GM19351 (cell line): ENCODE data around the gene AMPD2.

Source experiments
- ATAC-seq: cut with Tn5 transposase; IDR thresholded peaks from one replicate; pipeline ENCODE4 v1.9.1; 2021; ENCODE audit warnings: mild to moderate bottlenecking, moderate library complexity; ENCODE audit not compliant: unreplicated experiment

AMPD2 gene

GRCh38 chr1:109616391-109616790 is 3.2 kb upstream of the AMPD2 start:
- no peak for ATAC-seq

DNA sequence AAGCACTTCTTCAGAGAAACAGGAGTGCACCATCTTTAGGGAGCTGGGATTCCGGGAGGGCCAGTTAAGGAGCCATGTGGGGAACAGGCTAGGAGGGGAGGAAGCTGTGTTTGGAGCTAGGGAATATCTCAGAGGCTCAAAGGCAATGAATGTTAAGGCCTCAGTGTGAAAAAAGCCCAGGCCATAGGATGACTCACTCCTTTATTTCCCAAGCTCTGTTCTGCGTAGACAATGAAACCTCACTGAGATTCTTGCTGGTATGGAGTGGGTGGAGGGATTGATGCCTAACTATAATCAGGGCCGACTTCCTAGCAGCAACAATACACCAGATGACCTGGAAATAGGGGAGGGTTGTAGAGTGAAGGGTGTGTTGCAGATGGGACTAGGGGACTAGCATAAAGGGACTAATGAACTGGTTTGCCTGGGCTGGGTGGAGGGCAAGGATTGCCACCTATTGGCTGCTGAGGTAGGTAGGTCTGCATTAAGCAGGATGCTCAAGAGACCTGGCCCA is 2.3 kb upstream of the AMPD2 start:
- ATAC-seq = no peak

GRCh38 chr1:109618661-109619575 is 719 bp upstream of the AMPD2 start:
- no peak for ATAC-seq

GRCh38 chr1:109620401-109620791 is 759 bp downstream of the AMPD2 start:
- no peak for ATAC-seq

GRCh38 chr1:109620841-109621286 is 1.2 kb downstream of the AMPD2 start:
- peak; percentile 78 for ATAC-seq

DNA sequence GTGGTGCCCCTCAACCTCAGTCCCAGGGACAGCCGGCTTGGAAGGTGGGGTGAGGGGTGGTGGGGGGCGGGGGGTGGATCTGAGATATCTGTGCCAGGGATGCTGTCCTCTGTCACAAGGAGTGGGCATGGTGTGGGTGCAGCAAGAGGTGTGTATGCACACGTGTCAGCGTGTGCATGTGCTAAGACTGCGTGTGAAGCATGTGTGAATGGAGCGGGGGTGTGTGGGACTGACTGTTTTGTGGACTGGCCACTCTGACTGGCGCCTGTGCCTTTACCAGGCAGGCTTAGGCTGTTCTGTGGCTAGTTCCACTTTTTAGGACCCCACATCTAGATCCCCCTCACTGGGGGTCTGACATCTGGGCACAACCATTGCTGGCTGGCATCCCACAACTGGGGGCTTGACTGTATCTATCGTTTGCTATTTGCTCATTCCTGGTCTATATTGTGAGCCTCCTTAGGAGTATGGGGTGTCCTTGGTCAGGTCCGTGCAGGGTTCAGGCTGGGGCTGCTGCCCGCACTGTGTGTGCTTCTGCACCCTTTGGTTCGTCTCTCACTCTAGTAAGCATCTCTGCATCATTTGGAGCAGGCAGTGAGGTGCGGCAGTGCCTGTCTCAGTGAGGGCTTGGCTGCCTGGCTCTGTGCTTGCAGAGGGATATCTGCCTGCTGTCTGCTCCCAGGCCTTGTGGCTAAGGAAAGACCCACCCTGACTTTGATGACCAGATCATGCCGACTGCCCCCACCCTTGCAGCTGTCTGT is 1.9 kb downstream of the AMPD2 start:
- no peak for ATAC-seq

DNA sequence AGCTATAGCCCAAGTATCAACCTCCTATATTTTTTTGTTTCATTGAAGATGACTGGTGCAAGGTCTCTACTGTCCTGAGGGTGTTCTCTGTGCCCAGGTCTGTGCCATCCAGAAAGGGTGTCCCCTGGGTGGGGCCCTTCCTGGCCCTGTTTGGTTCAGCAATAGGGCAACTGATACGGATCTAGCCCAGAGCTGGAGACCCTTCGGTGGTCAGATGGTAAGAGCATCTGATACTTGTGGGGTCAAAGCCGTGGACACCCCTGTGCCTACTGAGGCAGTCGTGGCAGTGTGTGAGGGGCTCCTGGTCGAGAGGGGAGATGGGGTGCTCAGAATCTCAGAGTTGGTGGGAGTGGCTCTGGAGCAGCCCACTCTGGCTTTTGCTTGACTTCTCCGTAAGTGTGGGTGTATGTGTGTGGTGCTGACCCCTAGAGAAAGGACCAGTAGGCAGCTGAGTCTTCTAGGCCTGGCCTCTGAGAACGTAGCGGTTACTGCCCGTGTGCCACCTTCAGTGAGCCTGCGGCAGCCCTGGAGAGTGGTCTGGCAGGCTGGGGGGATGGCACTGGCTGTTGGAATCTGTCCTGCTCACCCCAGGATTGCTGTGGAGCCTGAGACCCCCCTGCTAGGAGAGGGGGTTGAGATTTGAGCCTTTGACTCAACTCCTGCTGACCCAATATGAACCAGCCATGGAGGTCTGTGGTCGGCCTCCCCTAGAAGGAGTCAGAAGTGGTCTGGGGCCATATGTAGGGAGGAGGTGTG is 2.7 kb downstream of the AMPD2 start:
- ATAC-seq = no peak

DNA sequence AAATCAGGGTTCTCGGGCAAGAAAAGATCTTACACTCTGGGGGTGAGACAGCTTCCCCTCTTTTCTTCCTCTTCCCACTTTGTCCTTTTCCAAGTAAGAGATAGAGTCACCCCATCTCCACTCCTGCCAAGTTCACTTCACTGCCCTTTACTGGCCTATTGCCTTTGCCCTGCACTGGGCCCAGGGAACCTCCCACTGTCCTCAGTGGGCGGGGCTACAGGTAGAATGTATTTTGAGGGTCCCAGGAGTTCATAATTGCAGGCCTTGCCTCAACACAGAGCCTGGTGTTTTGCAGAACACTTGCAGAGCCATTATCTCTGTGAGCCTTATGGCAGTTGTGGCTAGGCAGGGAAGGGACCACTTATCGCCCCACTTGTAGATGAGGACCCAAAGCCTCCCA is 3.3 kb downstream of the AMPD2 start:
- no peak for ATAC-seq

- no peak for ATAC-seq
These were observed 4.0 kb downstream of the AMPD2 start for GRCh38 chr1:109623601-109624161.

DNA sequence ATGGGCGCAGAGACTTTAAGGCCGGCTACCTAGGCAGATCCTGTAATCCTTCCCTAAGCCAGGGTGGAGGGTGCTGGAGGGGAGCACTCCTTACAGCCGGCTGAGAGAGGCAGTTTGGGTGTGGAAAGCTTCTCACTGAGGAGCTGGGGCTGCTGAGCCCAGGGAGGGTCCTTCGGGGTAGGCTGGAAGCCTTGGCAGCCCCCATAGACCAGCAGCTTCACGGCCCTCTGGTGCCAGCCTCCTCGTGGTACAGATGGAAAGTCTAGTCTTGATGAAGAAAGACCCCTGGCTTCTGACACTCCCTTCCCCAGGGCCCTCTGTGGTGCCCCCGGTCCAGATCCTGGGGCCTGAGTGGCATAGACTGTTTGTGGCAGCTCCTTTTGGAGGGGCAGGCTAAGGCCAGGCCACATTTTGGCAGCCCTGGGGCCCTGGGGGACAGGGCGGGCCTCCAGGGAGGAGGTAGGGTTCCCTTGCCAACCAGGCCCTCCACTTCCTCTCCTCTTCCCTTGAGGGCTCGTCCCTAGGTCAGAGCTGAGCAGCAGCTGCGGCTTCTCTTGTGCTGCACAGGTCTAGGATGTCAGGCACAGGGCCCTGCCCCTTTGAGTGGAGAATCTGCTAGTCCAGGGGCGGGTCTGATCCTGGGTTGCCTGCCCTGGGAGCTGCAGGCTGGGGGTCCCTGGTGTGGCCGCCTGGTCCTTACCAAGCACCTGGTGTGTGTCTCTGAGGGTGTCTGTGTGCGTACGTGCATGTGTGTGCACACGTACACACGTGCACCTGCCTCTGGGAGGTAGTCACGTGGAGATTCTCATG is 4.8 kb downstream of the AMPD2 start:
- ATAC-seq = no peak

- no peak for ATAC-seq
These were observed 5.5 kb downstream of the AMPD2 start for GRCh38 chr1:109625176-109625575.

DNA sequence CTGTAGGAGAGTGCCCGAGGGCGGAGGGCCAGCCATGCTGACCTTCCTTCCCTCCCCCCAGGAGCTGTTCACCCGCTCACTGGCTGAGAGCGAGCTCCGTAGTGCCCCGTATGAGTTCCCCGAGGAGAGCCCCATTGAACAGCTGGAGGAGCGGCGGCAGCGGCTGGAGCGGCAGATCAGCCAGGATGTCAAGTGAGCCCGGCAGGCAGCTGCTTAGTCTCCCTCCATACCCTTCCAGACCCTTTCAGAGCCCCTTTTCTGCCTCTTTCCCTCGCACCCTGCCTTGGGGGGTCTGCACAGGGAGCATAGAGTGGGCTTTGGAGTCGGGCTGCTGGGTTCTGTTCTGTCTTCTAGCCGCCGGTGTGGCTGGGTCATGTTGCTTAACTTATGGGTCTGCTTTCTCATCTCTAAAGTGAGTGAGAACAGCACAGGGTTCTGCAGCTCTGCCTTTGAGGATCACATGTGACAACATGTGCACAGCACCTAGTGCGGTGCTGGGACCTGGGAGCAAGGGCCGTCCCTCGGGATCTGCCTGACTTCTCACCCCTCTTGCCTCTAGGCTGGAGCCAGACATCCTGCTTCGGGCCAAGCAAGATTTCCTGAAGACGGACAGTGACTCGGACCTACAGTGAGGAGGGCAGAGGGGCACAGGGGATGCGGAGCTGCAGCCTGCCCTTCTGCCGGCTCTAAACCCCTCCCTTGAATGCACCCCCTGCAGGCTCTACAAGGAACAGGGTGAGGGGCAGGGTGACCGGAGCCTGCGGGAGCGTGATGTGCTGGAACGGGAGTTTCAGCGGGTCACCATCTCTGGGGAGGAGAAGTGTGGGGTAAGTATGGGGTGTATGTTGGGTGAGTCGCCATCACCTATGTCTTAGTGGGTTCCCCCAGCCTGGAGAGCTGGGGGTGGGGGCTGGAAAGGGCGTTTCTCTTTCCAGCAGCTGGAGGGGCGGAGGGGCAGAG is 6.2 kb downstream of the AMPD2 start:
- no peak for ATAC-seq

GRCh38 chr1:109626682-109627408 is 7.2 kb downstream of the AMPD2 start:
- ATAC-seq = no peak

- no peak for ATAC-seq
These were observed 8.2 kb downstream of the AMPD2 start for GRCh38 chr1:109627692-109628399.

GRCh38 chr1:109628540-109629321 is 9.1 kb downstream of the AMPD2 start:
- no peak for ATAC-seq

DNA sequence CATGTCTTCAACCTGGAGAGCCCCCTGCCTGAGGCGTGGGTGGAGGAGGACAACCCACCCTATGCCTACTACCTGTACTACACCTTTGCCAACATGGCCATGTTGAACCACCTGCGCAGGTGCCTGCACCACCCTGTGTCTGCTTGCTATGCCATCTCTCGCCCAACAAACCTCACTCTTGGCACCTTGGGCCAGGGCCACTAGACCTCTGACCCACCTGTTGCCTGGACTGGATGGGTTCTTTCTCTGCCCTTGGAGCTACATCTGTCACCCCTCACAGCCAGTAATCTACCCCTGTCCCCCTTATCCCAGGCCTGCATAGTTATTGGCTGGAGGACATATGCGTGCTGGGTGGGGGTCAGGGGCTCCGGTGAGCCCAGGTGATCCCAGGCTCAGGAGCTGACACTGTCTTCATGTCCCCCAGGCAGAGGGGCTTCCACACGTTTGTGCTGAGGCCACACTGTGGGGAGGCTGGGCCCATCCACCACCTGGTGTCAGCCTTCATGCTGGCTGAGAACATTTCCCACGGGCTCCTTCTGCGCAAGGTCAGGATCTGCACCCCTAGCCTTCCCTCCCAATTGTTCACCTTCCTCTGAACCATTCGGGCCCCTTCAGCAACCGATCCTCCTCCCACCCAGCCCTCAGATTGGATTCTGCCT is 9.9 kb downstream of the AMPD2 start:
- no peak for ATAC-seq
